NT2/D1 (cell line): Measurements from ENCODE around the gene ADNP.

Source experiments
- DNase-seq: peaks from one replicate; pipeline ENCODE4 v3.0.0-alpha.2; 2011; ENCODE audit warnings: low read depth, low spot score
- H3K27me3 ChIP-seq: 2 replicates; pipeline ENCODE4 v1.6.0; 2011; ENCODE audit warnings: mild to moderate bottlenecking; ENCODE audit not compliant: insufficient read length, insufficient read depth
- H3K36me3 ChIP-seq: 2 replicates; pipeline ENCODE4 v1.6.1; 2011; ENCODE audit warnings: mild to moderate bottlenecking, low read length, mixed read lengths; ENCODE audit not compliant: insufficient read depth, insufficient read length
- H3K4me1 ChIP-seq: 2 replicates; pipeline ENCODE4 v1.5.1; 2011; ENCODE audit not compliant: insufficient read depth, insufficient read length
- H3K4me3 ChIP-seq: 2 replicates; pipeline ENCODE4 v1.5.1; 2011; ENCODE audit warnings: low read depth; ENCODE audit not compliant: insufficient read length
- H3K9ac ChIP-seq: 2 replicates; pipeline ENCODE4 v1.6.0; 2011; ENCODE audit warnings: low read depth; ENCODE audit not compliant: insufficient read length
- H3K9me3 ChIP-seq: 2 replicates; pipeline ENCODE4 v1.5.1; 2011; ENCODE audit warnings: mild to moderate bottlenecking, low read length; ENCODE audit not compliant: insufficient read depth
- SUZ12 ChIP-seq: IDR thresholded peaks from 2 replicates; pipeline ENCODE4 v1.6.1; 2011; ENCODE audit not compliant: insufficient read length, insufficient read depth; ENCODE audit errors: extremely low read depth
- YY1 ChIP-seq: IDR thresholded peaks from 2 replicates; pipeline ENCODE4 v1.6.1; 2011; ENCODE audit not compliant: insufficient read length, insufficient read depth
- ZNF274 ChIP-seq: IDR thresholded peaks from 2 replicates; pipeline ENCODE4 v1.6.1; 2011; ENCODE audit warnings: mild to moderate bottlenecking, low read depth, low read length

The ADNP gene

GRCh38 chr20:50953821-50954220 is 22.6 kb upstream of the ADNP start:
- no peaks in the 10 kb centered on the region for H3K9me3 ChIP-seq
- no peaks in the 10 kb centered on the region for H3K27me3 ChIP-seq
- H3K4me3 ChIP-seq, result no peak overlapping the region
- TF ChIP-seq SUZ12, result no peak
- H3K36me3 ChIP-seq, result peaks cover 66% of the 10 kb centered on the region
- no peaks in the 10 kb centered on the region for H3K4me1 ChIP-seq
- no peak for DNase-seq
- H3K9ac ChIP-seq, result no peak overlapping the region

DNA sequence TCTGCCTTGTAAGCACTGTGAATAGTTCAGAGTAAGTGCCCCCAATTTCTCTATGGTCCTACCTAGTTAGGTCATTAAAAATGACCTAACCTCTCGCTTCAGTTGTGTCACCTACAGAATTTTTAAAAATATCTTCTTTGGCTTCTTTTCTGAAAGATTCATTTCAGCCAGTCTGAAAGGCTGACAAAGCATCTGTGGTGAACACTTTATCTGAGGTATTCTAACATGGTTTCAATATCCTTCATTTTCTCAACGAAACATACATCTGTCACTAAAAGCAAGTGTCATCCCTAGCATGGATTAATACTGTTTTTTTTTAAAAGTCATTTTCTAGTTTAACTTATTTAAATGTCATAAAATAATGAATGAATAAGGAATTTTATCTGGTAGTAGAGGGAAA is 22.0 kb upstream of the ADNP start:
- Histone ChIP-seq H3K36me3 (peaks cover 72% of the 10 kb centered on the region), H3K9ac (no peak overlapping the region), H3K4me1 (no peaks in the 10 kb centered on the region), H3K9me3 (no peaks in the 10 kb centered on the region), H3K4me3 (no peak overlapping the region), H3K27me3 (no peaks in the 10 kb centered on the region)
- no peak for TF ChIP-seq YY1
- TF ChIP-seq ZNF274, result no peak
- no peak for TF ChIP-seq SUZ12
- DNase-seq, result no peak

- no peak for TF ChIP-seq SUZ12
- Histone ChIP-seq H3K4me1 (no peaks in the 10 kb centered on the region), H3K36me3 (peaks cover 87% of the 10 kb centered on the region), H3K27me3 (no peaks in the 10 kb centered on the region), H3K4me3 (no peak overlapping the region), H3K9ac (no peak overlapping the region), H3K9me3 (no peaks in the 10 kb centered on the region)
- DNase-seq, result no peak
These were observed 17.0 kb upstream of the ADNP start for GRCh38 chr20:50948132-50948785.

DNA sequence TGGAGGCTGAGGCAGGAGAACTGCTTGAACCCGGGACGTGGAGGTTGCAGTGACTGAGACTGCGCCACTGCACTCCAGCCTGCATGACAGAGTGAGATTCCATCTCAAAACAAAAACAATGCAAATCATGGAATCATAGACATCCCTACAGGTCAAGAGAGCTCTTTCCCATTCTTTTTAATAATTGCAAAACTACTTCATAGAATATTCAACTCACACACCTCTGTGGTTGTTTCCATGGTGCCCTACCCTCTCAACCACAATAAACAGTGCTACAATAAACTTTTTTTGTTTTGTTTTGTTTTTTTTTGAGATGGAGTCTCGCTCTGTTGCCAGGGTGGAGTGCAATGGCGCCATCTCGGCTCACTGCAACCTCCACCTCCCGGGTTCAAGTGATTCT is 11.8 kb upstream of the ADNP start:
- Histone ChIP-seq H3K4me3 (no peak overlapping the region), H3K36me3 (peaks cover 85% of the 10 kb centered on the region), H3K9ac (no peak overlapping the region), H3K9me3 (no peaks in the 10 kb centered on the region), H3K27me3 (no peaks in the 10 kb centered on the region), H3K4me1 (no peaks in the 10 kb centered on the region)
- no peak for DNase-seq
- TF ChIP-seq SUZ12 (no peak), YY1 (no peak), ZNF274 (no peak)

DNA sequence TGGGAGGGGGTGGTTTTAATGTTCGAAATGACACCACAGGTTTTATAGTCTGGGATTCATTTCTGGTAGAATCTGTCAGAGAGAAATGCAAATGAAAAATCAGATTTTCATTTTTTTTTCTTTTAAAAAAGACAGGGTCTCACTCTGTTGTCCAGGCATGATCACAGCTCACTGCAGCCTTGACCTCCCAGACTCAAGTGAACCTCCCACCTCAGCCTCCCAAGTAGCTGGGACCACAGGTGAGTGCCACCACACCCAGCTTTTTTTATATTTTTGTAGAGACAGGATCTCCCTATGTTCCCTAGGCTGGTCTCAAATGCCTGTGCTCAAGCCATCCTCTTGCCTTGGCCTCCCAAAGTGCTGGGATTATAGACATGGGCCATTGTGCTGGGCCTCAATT is 2.4 kb upstream of the ADNP start:
- no peak for DNase-seq
- Histone ChIP-seq H3K27me3 (no peaks in the 10 kb centered on the region), H3K4me1 (peaks cover under 1% of the 10 kb centered on the region), H3K9me3 (peaks cover 8% of the 10 kb centered on the region; the same call in 1 of the 2 replicates), H3K9ac (no peak overlapping the region), H3K4me3 (no peak overlapping the region), H3K36me3 (peaks cover 68% of the 10 kb centered on the region)
- TF ChIP-seq YY1, result no peak
- no peak for TF ChIP-seq ZNF274
- TF ChIP-seq SUZ12, result no peak

DNA sequence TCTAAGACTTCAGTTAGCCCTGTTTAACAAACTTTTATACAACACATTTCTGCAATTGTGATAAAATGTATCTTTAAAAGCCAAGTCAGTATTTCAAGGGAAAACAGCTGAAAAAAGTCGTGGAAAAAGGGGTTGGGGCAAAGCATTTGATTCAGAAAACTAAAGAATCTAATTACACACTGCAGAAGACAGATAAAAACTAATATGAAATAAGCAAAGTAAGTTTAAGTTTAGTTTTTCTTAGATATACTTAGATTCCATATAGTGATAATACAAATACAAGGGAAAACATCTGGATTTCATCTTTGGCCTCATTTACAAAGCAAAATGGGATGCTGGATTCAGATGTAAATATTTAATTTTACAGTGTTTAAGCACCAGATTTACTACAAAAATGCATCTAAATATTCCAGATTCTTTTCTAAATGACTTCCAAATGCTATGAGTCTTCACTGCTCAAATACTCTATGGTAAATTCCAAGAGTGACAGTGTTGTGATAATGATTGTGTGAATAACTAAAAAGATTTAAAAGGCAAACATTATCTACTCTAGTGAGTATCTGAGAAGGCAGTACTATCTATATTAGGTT is 1.5 kb upstream of the ADNP start:
- Histone ChIP-seq H3K27me3 (no peaks in the 10 kb centered on the region), H3K4me3 (no peak overlapping the region), H3K9me3 (peaks cover 11% of the 10 kb centered on the region; the same call in 1 of the 2 replicates), H3K36me3 (peaks cover 72% of the 10 kb centered on the region), H3K4me1 (peaks cover 3% of the 10 kb centered on the region), H3K9ac (no peak overlapping the region)
- no peak for DNase-seq
- TF ChIP-seq ZNF274 (no peak), SUZ12 (no peak), YY1 (no peak)

DNA sequence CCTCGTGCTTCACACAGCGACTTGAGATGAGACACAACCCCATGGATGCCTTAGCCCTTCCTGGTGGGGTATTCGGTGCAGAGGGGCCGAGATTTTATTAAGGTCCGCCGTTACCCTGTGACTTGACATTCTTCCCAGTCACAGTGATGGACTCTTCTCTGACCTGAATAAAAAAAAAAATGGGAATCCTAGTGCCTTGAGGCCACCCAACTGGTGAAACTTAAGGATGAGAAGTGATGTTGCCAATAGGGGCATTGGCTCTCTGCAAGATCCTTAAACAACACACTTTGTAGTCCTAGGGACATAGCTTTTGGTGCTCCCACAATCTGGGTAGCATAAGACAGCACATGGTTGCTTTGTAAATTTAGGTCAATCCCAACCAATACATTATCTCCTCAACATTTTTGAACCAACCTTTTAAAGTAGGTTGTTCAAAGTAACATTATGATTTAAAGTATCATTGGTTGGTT is 814 bp upstream of the ADNP start:
- H3K9me3 ChIP-seq, result peaks cover 11% of the 10 kb centered on the region; the same call in 1 of the 2 replicates
- H3K9ac ChIP-seq, result peak overlapping the region; percentile 50
- no peaks in the 10 kb centered on the region for H3K27me3 ChIP-seq
- H3K4me3 ChIP-seq, result peak overlapping the region; percentile 16
- TF ChIP-seq SUZ12 (no peak), ZNF274 (no peak), YY1 (no peak)
- peaks cover 72% of the 10 kb centered on the region for H3K36me3 ChIP-seq
- DNase-seq, result no peak
- peaks cover 3% of the 10 kb centered on the region for H3K4me1 ChIP-seq
